ENCODE results near the gene KSR1. TPM values are rescaled to one million over a fixed set of nuclear protein-coding genes. Genes with fewer than 3 reads are reported as not detected.

Gene KSR1
- total and polyA plus RNA-seq, 9 of the 15 experiments (the other 6 are each of a cell fraction or from before 2014, with no cell fraction given): 1.4 to 51.7 (median 18.4) TPM

- TF ChIP-seq DLX4 (CRISPR knock-in tag; IDR thresholded peaks at IDR 0.05): no peak
- TF ChIP-seq DMBX1 (CRISPR knock-in tag; IDR thresholded peaks at IDR 0.05; ENCODE audit: borderline replicate concordance): peak; percentile 72
- TF ChIP-seq SP2 (IDR thresholded peaks at IDR 0.05; ENCODE audit: extremely low read depth, low read depth, low read length, poor library complexity, severe bottlenecking): no peak
- TF ChIP-seq MXI1 (IDR thresholded peaks at IDR 0.05; ENCODE audit: low read depth, low read length): no peak
- TF ChIP-seq ZSCAN29 (IDR thresholded peaks at IDR 0.05): no peak
- TF ChIP-seq SAP30 (IDR thresholded peaks at IDR 0.05; ENCODE audit: borderline replicate concordance, insufficient read depth, low read depth, low read length, poor library complexity, severe bottlenecking): no peak
- no peak for TF ChIP-seq TGIF2 (CRISPR knock-in tag; IDR thresholded peaks at IDR 0.05)
- no peak for TF ChIP-seq HIVEP1 (CRISPR knock-in tag; IDR thresholded peaks at IDR 0.05)
- no peak for TF ChIP-seq C11orf30 (IDR thresholded peaks at IDR 0.05; ENCODE audit: low read depth)
- TF ChIP-seq ETS1 (conservative IDR thresholded peaks at IDR 0.05; ENCODE audit: control insufficient read depth, low read depth, low read length): no peak; the same call in 1 of the 2 replicates
- TF ChIP-seq ILK (tag; IDR thresholded peaks at IDR 0.05; ENCODE audit: borderline replicate concordance, low read depth): no peak
- TF ChIP-seq ZNF239 (CRISPR knock-in tag; IDR thresholded peaks at IDR 0.05): no peak
- TF ChIP-seq ZBTB9 (CRISPR knock-in tag; IDR thresholded peaks at IDR 0.05): no peak
- TF ChIP-seq YY1 (IDR thresholded peaks at IDR 0.05; ENCODE audit: borderline replicate concordance in 1 of 3, control insufficient read depth in 1 of 3, extremely low read depth in 1 of 3, insufficient read depth in 3 of 3, insufficient read length in 1 of 3, insufficient replicate concordance in 2 of 3, low read depth in 1 of 3, low read length in 2 of 3): peak in 1 of 3 experiments; percentile 24
- TF ChIP-seq E2F6 (IDR thresholded peaks at IDR 0.05; ENCODE audit: borderline replicate concordance in 1 of 2, extremely low read depth in 1 of 2, insufficient read depth in 1 of 2, insufficient read length in 1 of 2, low read depth in 1 of 2, low read length in 1 of 2, poor library complexity in 1 of 2, severe bottlenecking in 1 of 2): peak in 1 of 2 experiments; percentile 65
- TF ChIP-seq RB1 (IDR thresholded peaks at IDR 0.05; ENCODE audit: low read depth): no peak
Observed at GRCh38 chr17:27491713-27492190, 35.5 kb downstream of the KSR1 start (continued).
